HL-60 (cell line): ENCODE measurements around the gene NUP205.

Source experiments
- DNase-seq, 2 experiments: peaks; one replicate each; pipeline ENCODE4 v3.0.0-alpha.2; 2010 to 2020; ENCODE audit warnings: low read depth in 1 of 2, low spot score in 1 of 2
- H3K27ac ChIP-seq: fragments of 250-450 bp; sonication (Bioruptor Pico); replicated peaks from 2 replicates; pipeline ENCODE4 v1.5.1; 2020; ENCODE audit warnings: mild to moderate bottlenecking, moderate library complexity
- H3K27me3 ChIP-seq: fragments of 250-450 bp; sonication (Bioruptor Pico); 2 replicates; pipeline ENCODE4 v1.5.1; 2021; ENCODE audit warnings: mild to moderate bottlenecking, moderate library complexity; ENCODE audit not compliant: insufficient read depth, poor library complexity, severe bottlenecking
- H3K4me3 ChIP-seq: replicated peaks from 2 replicates; pipeline ENCODE4 v1.5.1; 2011; ENCODE audit warnings: mild to moderate bottlenecking, control low read depth, low read length; ENCODE audit not compliant: insufficient read depth
- GABPA ChIP-seq: IDR thresholded peaks from 2 replicates; pipeline ENCODE4 v1.6.1; 2012; ENCODE audit warnings: low read depth
- POLR2AphosphoS5 ChIP-seq: IDR thresholded peaks from 2 replicates; pipeline ENCODE4 v1.6.1; 2012; ENCODE audit warnings: low read depth
- SPI1 ChIP-seq: IDR thresholded peaks from 2 replicates; pipeline ENCODE4 v1.6.1; 2012; ENCODE audit warnings: low read depth, mild to moderate bottlenecking, borderline replicate concordance
- TF ChIP-seq, protein P1 (sequence below): IDR thresholded peaks from one replicate; pipeline ENCODE4 v1.5.1; 2011; ENCODE audit warnings: low read length, control low read depth, inconsistent platforms; ENCODE audit not compliant: insufficient read depth
- TF ChIP-seq, protein P2 (sequence below): IDR thresholded peaks from 2 replicates; pipeline ENCODE4 v1.6.1; 2012; ENCODE audit warnings: low read depth; ENCODE audit not compliant: insufficient replicate concordance

NUP205 gene

DNA sequence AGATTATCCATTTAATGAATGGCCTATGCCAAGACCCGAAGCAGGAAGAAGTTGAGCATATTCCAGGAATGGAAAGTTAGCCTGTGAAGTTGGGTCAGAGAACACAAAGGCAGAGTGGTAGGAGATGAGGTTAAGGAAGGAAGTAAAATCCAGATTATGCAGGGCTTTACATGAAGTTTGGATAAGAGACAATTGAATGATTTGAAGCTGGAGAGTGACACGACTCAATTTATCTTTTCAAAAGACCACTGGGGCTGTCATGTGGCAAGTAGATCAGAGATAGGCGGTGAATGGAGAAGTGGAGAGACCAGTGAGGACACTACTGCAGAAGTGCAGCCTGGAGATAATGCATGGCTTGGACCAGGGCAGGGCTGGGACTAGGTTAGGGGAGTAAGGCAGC lies 40.7 kb upstream of the NUP205 start:
- no peak for DNase-seq
- Histone ChIP-seq H3K27ac (no peak overlapping the region), H3K4me3 (no peak overlapping the region), H3K27me3 (no peaks in the 10 kb centered on the region)
- TF ChIP-seq SPI1 (no peak), POLR2AphosphoS5 (no peak), GABPA (no peak)
- TF ChIP-seq, protein P1, sequence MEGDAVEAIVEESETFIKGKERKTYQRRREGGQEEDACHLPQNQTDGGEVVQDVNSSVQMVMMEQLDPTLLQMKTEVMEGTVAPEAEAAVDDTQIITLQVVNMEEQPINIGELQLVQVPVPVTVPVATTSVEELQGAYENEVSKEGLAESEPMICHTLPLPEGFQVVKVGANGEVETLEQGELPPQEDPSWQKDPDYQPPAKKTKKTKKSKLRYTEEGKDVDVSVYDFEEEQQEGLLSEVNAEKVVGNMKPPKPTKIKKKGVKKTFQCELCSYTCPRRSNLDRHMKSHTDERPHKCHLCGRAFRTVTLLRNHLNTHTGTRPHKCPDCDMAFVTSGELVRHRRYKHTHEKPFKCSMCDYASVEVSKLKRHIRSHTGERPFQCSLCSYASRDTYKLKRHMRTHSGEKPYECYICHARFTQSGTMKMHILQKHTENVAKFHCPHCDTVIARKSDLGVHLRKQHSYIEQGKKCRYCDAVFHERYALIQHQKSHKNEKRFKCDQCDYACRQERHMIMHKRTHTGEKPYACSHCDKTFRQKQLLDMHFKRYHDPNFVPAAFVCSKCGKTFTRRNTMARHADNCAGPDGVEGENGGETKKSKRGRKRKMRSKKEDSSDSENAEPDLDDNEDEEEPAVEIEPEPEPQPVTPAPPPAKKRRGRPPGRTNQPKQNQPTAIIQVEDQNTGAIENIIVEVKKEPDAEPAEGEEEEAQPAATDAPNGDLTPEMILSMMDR = no peak
- TF ChIP-seq, protein P2, sequence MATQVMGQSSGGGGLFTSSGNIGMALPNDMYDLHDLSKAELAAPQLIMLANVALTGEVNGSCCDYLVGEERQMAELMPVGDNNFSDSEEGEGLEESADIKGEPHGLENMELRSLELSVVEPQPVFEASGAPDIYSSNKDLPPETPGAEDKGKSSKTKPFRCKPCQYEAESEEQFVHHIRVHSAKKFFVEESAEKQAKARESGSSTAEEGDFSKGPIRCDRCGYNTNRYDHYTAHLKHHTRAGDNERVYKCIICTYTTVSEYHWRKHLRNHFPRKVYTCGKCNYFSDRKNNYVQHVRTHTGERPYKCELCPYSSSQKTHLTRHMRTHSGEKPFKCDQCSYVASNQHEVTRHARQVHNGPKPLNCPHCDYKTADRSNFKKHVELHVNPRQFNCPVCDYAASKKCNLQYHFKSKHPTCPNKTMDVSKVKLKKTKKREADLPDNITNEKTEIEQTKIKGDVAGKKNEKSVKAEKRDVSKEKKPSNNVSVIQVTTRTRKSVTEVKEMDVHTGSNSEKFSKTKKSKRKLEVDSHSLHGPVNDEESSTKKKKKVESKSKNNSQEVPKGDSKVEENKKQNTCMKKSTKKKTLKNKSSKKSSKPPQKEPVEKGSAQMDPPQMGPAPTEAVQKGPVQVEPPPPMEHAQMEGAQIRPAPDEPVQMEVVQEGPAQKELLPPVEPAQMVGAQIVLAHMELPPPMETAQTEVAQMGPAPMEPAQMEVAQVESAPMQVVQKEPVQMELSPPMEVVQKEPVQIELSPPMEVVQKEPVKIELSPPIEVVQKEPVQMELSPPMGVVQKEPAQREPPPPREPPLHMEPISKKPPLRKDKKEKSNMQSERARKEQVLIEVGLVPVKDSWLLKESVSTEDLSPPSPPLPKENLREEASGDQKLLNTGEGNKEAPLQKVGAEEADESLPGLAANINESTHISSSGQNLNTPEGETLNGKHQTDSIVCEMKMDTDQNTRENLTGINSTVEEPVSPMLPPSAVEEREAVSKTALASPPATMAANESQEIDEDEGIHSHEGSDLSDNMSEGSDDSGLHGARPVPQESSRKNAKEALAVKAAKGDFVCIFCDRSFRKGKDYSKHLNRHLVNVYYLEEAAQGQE = no peak

DNA sequence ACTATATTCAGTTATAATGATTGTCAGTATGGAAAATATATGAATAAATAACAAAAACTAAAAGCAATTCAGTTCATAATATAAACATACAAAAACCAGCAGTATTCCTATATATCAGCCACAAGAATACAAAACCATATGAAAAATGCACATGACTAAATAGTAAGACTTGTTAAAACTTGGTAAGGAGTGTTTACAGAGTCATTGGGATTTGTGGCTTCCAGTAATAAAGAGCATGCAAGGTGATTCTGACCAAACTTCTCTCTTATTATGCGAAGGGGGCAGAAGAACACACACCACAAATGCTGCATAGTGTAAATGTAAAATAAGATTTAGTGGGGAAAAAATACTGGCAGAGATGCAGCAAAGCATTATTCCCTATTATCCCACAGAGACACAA lies 39.0 kb upstream of the NUP205 start:
- DNase-seq = no peak
- H3K27me3 ChIP-seq = no peaks in the 10 kb centered on the region
- H3K4me3 ChIP-seq = no peak overlapping the region
- TF ChIP-seq POLR2AphosphoS5 (no peak), GABPA (no peak), SPI1 (no peak)
- TF ChIP-seq, protein P1 = no peak
- TF ChIP-seq, protein P2 = no peak
- no peak overlapping the region for H3K27ac ChIP-seq

GRCh38 chr7:135519233-135519688 lies 38.5 kb upstream of the NUP205 start:
- Histone ChIP-seq H3K27me3 (no peaks in the 10 kb centered on the region), H3K27ac (no peak overlapping the region), H3K4me3 (no peak overlapping the region)
- DNase-seq = no peak
- TF ChIP-seq, protein P1 = no peak
- TF ChIP-seq POLR2AphosphoS5 (no peak), GABPA (no peak), SPI1 (no peak)
- TF ChIP-seq, protein P2 = no peak
